Ascending aorta (tissue), 2 donors: Measurements from ENCODE around the gene TTLL6. TPM values are rescaled to one million over a fixed set of nuclear protein-coding genes. Genes with fewer than 3 reads are reported as not detected.

Experiments used
- DNase-seq, 2 donors: peaks; one replicate each; pipeline ENCODE4 v3.0.0-alpha.2; 2019; ENCODE audit warnings: low spot score in 2 of 2
- H3K27ac ChIP-seq, 2 donors: fragments of 200-600 bp; sonication (generic); one replicate each; pipeline ENCODE4 v1.5.1; 2016 to 2017; ENCODE audit warnings: mild to moderate bottlenecking in 1 of 2
- H3K27me3 ChIP-seq: fragments of 200-600 bp; sonication (generic); one replicate; pipeline ENCODE4 v1.5.1; 2017
- H3K36me3 ChIP-seq, 2 donors: fragments of 200-600 bp; sonication (generic); one replicate each; pipeline ENCODE4 v1.5.1; 2016
- H3K4me1 ChIP-seq, 2 donors: fragments of 200-600 bp; sonication (generic); one replicate each; pipeline ENCODE4 v1.5.1; 2016 to 2017; ENCODE audit warnings: mild to moderate bottlenecking in 1 of 2
- H3K4me3 ChIP-seq, 2 donors: fragments of 200-600 bp; sonication (generic); one replicate each; pipeline ENCODE4 v1.5.1; 2016 to 2017; ENCODE audit warnings: mild to moderate bottlenecking in 1 of 2
- H3K9me3 ChIP-seq, 2 donors: fragments of 200-600 bp; sonication (generic); one replicate each; pipeline ENCODE4 v1.5.1; 2016
- CTCF ChIP-seq, 3 experiments: fragments of 200-600 bp in 2 of 3; fragments of 450-650 bp in 1 of 3; sonication (generic) in 2 of 3; IDR thresholded peaks; one replicate each; pipeline ENCODE4 v1.5.1; 2016 to 2019; ENCODE audit warnings: antibody characterized with exemption in 3 of 3, mild to moderate bottlenecking in 1 of 3, moderate library complexity in 1 of 3
- intact Hi-C: fragments of 100-400 bp; cut with DNase I; formaldehyde crosslinking; loops from one replicate; pipeline ENCODE4 v1.15.1; 2023
- total RNA-seq: library from RNA; depleted of rRNA; stranded (reverse); fragments of >200 nt; gene quantifications from one replicate; pipeline ENCODE4 v1.1.0, GENCODE V29; 2016

Gene TTLL6
- total RNA-seq, 1 donor from 2014 or later = not detected

- TF ChIP-seq CTCF (IDR thresholded peaks at IDR 0.05) = no peak
- Histone ChIP-seq H3K4me3 (no peak overlapping the region), H3K36me3 (no peaks in the 10 kb centered on the region), H3K27ac (no peak overlapping the region), H3K27me3 (no peaks in the 10 kb centered on the region), H3K9me3 (no peaks in the 10 kb centered on the region), H3K4me1 (no peaks in the 10 kb centered on the region)
- DNase-seq = no peak
- intact Hi-C loops = no loop called here
These were observed 55.9 kb downstream of the TTLL6 start for GRCh38 chr17:48761114-48761513.

- Histone ChIP-seq H3K27me3 (no peaks in the 10 kb centered on the region), H3K36me3 (no peaks in the 10 kb centered on the region), H3K4me3 (no peak overlapping the region), H3K9me3 (no peaks in the 10 kb centered on the region), H3K4me1 (no peaks in the 10 kb centered on the region), H3K27ac (no peak overlapping the region)
- no peak for TF ChIP-seq CTCF (IDR thresholded peaks at IDR 0.05)
- no peak for DNase-seq
- intact Hi-C loops = no loop called here
These were observed 56.6 kb downstream of the TTLL6 start for GRCh38 chr17:48760411-48760810.

GRCh38 chr17:48759288-48759687 lies 57.7 kb downstream of the TTLL6 start:
- DNase-seq = no peak
- H3K36me3 ChIP-seq = no peaks in the 10 kb centered on the region
- peaks cover 0 to 5% of the 10 kb centered on the region in 2 donors for H3K4me1 ChIP-seq
- intact Hi-C loops = no loop called here
- no peak overlapping the region for H3K4me3 ChIP-seq
- TF ChIP-seq CTCF (IDR thresholded peaks at IDR 0.05) = no peak
- peaks cover 7% of the 10 kb centered on the region for H3K27me3 ChIP-seq
- H3K27ac ChIP-seq = no peak overlapping the region
- no peaks in the 10 kb centered on the region for H3K9me3 ChIP-seq

GRCh38 chr17:48757524-48757961 lies 59.5 kb downstream of the TTLL6 start:
- intact Hi-C loops = no loop called here
- peaks cover 23% of the 10 kb centered on the region for H3K27me3 ChIP-seq
- DNase-seq = no peak
- no peak overlapping the region for H3K4me3 ChIP-seq
- TF ChIP-seq CTCF (IDR thresholded peaks at IDR 0.05) = no peak
- no peaks in the 10 kb centered on the region for H3K9me3 ChIP-seq
- H3K27ac ChIP-seq = no peak overlapping the region
- H3K4me1 ChIP-seq = peaks cover 0 to 5% of the 10 kb centered on the region in 2 donors
- H3K36me3 ChIP-seq = no peaks in the 10 kb centered on the region

GRCh38 chr17:48756830-48757251 lies 60.2 kb downstream of the TTLL6 start:
- intact Hi-C loops = no loop called here
- TF ChIP-seq CTCF (IDR thresholded peaks at IDR 0.05) = no peak
- peaks cover 29% of the 10 kb centered on the region for H3K27me3 ChIP-seq
- H3K4me1 ChIP-seq = peaks cover 0 to 5% of the 10 kb centered on the region in 2 donors
- no peaks in the 10 kb centered on the region for H3K36me3 ChIP-seq
- H3K27ac ChIP-seq = no peak overlapping the region
- H3K9me3 ChIP-seq = no peaks in the 10 kb centered on the region
- no peak for DNase-seq
- no peak overlapping the region for H3K4me3 ChIP-seq

GRCh38 chr17:48755356-48755755 lies 61.7 kb downstream of the TTLL6 start:
- DNase-seq = no peak
- intact Hi-C loops = no loop called here
- Histone ChIP-seq H3K4me1 (peaks cover 0 to 5% of the 10 kb centered on the region in 2 donors), H3K9me3 (no peaks in the 10 kb centered on the region), H3K4me3 (no peak overlapping the region), H3K27ac (no peak overlapping the region), H3K27me3 (peaks cover 44% of the 10 kb centered on the region), H3K36me3 (no peaks in the 10 kb centered on the region)
- TF ChIP-seq CTCF (IDR thresholded peaks at IDR 0.05) = no peak
